Measurements from ENCODE around the gene TMEM191C. TPM values are rescaled to one million over a fixed set of nuclear protein-coding genes. Genes with fewer than 3 reads are reported as not detected.
A peak's percentile ranks its signal among the peaks of the same experiment; 100 is the strongest.

TMEM191C gene
- total RNA-seq, 1 donor from 2014 or later = 6.8 TPM

DNA sequence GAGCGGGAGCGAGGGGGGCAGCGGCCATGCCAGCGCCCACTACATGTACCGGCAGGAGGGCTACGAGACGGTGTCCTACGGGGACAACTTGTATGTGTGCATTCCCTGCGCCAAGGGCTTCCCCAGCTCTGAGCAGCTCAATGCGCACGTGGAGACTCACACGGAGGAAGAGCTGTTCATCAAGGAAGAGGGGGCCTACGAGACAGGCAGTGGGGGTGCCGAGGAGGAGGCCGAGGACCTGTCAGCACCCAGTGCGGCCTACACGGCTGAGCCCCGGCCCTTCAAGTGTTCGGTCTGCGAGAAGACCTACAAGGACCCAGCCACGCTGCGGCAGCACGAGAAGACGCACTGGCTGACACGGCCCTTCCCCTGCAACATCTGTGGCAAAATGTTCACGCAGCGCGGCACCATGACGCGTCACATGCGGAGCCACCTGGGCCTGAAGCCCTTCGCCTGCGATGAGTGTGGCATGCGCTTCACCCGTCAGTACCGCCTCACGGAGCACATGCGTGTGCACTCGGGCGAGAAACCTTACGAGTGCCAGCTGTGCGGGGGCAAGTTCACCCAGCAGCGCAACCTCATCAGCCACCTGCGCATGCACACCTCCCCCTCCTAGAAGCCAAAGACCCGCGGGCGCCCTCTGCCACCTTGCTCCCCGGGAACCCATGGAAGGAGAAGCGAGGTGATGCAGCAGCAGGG, 20.9 kb upstream of the TMEM191C start:
- no peak overlapping the region for H3K4me3 Mint-ChIP-seq
- no peak overlapping the region for H3K27ac Mint-ChIP-seq

DNA sequence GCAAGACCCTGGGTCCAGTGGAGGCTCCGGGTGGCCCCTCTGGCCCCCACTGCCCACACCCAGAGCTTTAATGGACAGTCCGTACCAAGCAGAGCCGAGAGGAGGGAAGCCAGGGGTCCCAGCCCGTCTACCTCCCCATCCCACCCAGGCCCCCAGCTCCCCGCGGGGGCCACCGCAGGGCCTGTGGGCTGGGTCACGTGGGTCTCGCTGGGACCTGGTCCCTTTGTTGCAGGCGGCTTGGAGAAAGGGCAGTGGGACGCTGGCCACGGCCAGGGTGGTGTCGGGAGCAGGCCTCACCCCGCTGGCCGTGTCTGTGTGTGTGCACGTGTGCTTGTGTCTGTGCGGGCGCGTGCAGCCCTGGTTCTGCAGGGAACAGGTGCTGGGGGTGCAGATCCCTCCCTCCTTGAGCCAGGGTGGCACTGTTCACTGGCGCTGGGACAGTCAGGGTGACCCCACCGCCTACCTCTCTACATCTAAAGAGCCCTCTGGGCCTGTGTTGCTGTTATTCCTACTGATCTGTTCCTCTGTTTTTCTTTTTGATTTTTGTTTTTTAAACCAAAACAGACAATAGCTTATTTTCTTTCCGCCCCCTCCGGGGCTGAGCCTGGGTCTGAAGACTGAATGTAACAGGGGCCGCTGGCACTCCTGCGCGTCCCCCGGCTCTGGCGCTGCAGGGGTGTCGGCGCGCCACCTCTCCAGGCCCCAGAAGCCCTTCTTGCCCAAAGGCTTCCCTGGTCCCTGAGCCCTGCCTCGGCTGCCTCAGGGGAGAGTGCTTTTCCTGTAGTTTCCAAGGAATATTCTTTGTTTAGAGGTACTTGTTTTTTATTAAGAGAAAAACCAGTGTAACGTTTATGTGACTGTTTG, 20.1 kb upstream of the TMEM191C start:
- DNase-seq (ENCODE audit: extremely low spot score, unreplicated experiment) = peak; percentile 65
- no peaks in the 10 kb centered on the region for H3K36me3 Mint-ChIP-seq
- no peaks in the 10 kb centered on the region for H3K9me3 Mint-ChIP-seq
- H3K27me3 Mint-ChIP-seq = no peaks in the 10 kb centered on the region
- H3K4me3 Mint-ChIP-seq = no peak overlapping the region
- no peak overlapping the region for H3K27ac Mint-ChIP-seq
- H3K4me1 Mint-ChIP-seq (ENCODE audit: unreplicated experiment) = peaks cover 3% of the 10 kb centered on the region
- TF ChIP-seq, protein P1, sequence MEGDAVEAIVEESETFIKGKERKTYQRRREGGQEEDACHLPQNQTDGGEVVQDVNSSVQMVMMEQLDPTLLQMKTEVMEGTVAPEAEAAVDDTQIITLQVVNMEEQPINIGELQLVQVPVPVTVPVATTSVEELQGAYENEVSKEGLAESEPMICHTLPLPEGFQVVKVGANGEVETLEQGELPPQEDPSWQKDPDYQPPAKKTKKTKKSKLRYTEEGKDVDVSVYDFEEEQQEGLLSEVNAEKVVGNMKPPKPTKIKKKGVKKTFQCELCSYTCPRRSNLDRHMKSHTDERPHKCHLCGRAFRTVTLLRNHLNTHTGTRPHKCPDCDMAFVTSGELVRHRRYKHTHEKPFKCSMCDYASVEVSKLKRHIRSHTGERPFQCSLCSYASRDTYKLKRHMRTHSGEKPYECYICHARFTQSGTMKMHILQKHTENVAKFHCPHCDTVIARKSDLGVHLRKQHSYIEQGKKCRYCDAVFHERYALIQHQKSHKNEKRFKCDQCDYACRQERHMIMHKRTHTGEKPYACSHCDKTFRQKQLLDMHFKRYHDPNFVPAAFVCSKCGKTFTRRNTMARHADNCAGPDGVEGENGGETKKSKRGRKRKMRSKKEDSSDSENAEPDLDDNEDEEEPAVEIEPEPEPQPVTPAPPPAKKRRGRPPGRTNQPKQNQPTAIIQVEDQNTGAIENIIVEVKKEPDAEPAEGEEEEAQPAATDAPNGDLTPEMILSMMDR (conservative IDR thresholded peaks at IDR 0.05) = no peak

More for the DNA sequence above, 20.9 kb upstream of the TMEM191C start:
- DNase-seq (ENCODE audit: extremely low spot score, unreplicated experiment) = peak; percentile 69
- Mint-ChIP-seq H3K27me3 (no peaks in the 10 kb centered on the region), H3K9me3 (no peaks in the 10 kb centered on the region), H3K4me1 (ENCODE audit: unreplicated experiment) (peaks cover 3% of the 10 kb centered on the region), H3K36me3 (no peaks in the 10 kb centered on the region)
- TF ChIP-seq, protein P1 (conservative IDR thresholded peaks at IDR 0.05) = no peak

DNA sequence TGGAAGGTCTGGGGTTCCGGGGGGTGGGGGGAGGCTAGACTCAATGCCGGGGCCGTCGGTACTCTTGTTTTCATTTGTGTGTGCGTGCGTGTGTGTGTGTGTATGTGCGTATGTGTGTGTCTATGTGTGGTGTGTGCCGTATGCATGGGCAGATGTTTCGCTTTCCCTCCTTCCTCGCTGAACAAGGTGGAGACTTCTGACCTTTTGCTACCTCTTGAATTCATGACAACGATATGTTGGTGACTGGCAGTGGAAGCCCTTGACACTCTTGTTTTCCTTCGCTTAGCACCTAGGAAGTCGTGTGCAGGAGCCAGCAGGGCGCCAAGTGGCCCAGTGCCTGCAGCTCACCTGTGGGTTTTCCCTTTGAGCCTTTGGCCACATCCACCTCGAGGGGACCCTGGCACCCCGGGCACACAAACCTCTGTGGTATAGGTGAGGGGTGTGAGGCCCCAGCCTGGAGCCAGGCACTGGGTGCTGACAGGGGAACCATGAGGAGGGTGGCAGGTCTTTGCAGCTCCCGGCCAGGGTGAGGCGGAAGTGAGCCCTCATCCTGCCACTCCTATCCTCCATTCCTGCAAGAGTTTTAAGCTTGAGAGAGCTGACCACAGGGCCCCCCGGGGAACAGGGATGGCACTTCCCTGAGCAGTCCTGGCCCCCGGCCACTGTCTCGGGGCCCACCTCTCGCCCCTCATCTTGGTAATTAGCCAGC, 19.3 kb upstream of the TMEM191C start:
- Mint-ChIP-seq H3K36me3 (no peaks in the 10 kb centered on the region), H3K9me3 (no peaks in the 10 kb centered on the region), H3K4me3 (no peak overlapping the region), H3K27me3 (no peaks in the 10 kb centered on the region), H3K27ac (no peak overlapping the region), H3K4me1 (ENCODE audit: unreplicated experiment) (peaks cover 3% of the 10 kb centered on the region)
- DNase-seq (ENCODE audit: extremely low spot score, unreplicated experiment) = peak; percentile 70
- TF ChIP-seq, protein P1 (conservative IDR thresholded peaks at IDR 0.05) = peak; percentile 33

DNA sequence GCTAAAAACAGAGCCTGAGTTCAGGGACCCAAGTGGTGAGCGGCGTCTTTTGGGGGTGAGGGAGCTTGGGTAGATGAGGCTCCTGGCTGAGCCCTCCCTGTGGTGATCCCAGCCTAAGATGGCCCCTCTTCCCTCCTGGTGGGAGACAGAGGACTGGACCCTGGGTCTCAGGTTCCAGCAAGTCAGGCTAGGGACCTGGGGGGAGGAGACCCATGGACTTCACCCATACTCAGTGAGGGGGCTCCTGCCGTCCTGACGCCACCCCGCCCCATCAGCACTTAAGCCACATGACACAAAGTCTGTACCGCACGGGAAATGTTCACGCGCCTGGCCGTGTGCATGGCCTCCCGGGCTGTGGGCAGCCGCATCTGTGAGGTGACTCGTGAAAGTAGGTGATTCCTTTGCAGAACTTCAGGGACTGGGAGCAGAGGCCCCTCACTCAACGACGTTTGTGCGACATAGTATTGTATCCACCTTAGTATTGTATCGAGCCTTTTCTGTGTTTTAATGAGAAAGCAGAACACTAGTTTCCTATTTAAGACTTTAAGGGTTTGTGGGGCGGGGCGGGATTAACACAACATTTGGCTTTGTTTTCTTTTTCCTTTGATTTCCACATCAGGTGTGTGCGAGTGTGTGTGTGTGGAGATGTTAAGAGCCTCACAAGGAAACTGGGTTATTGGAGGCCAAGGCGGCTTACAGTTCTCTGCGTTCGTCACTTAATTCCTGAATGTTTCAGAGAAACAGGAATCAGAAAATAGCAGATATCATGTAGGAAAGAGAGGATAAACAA, 18.4 kb upstream of the TMEM191C start:
- Mint-ChIP-seq H3K27me3 (no peaks in the 10 kb centered on the region), H3K4me3 (no peak overlapping the region), H3K36me3 (no peaks in the 10 kb centered on the region), H3K27ac (no peak overlapping the region), H3K4me1 (ENCODE audit: unreplicated experiment) (peaks cover 3% of the 10 kb centered on the region), H3K9me3 (no peaks in the 10 kb centered on the region)
- DNase-seq (ENCODE audit: extremely low spot score, unreplicated experiment) = peak; percentile 58
- TF ChIP-seq, protein P1 (conservative IDR thresholded peaks at IDR 0.05) = no peak

All from type B pancreatic cell (in vitro differentiated cells).